C4-2B (cell line): ENCODE data around the gene TSACC.

ENCODE experiments used
- CTCF ChIP-seq: fragments of 450-650 bp; conservative IDR thresholded peaks from 2 replicates; pipeline ENCODE4 v1.5.1; 2017; ENCODE audit warnings: mild to moderate bottlenecking
- ZFX ChIP-seq: fragments of 450-650 bp; IDR thresholded peaks from 2 replicates; pipeline ENCODE4 v1.6.1; 2017

- TF ChIP-seq CTCF (no peak), ZFX (no peak)
Observed at GRCh38 chr1:156390469-156391365, 52.4 kb downstream of the TSACC start.
